ENCODE results near the gene C1QL4. TPM values are rescaled to one million over a fixed set of nuclear protein-coding genes. Genes with fewer than 3 reads are reported as not detected.
A peak's percentile ranks its signal among the peaks of the same experiment; 100 is the strongest.

Gene C1QL4
- total RNA-seq, 1 donor from 2014 or later: 2.0 TPM

DNA sequence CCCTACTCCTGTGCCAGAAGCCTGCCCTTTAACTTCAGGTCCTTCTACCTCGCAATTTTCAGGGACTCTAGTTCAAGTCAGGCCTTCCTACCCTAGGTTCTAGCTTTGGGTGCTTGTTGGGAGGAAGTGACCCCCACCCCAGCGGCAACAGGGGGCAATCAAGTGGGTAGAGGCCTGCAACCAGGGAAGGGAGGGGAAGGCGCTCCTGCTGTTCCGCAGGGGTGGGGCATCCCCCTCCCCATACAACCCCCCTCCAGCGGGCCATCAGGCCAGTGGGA lies 42.2 kb downstream of the C1QL4 start:
- Histone ChIP-seq H3K36me3 (no peaks in the 10 kb centered on the region), H3K27ac (no peak overlapping the region), H3K9me3 (no peaks in the 10 kb centered on the region), H3K4me1 (peaks cover 45% of the 10 kb centered on the region), H3K27me3 (peaks cover 13% of the 10 kb centered on the region), H3K4me3 (peak overlapping the region in 1 of 2 donors; percentile 17)
- intact Hi-C loops (cut with DNase I): no loop called here
- no peak for TF ChIP-seq POLR2A (IDR thresholded peaks at IDR 0.05)
- TF ChIP-seq, protein P1, sequence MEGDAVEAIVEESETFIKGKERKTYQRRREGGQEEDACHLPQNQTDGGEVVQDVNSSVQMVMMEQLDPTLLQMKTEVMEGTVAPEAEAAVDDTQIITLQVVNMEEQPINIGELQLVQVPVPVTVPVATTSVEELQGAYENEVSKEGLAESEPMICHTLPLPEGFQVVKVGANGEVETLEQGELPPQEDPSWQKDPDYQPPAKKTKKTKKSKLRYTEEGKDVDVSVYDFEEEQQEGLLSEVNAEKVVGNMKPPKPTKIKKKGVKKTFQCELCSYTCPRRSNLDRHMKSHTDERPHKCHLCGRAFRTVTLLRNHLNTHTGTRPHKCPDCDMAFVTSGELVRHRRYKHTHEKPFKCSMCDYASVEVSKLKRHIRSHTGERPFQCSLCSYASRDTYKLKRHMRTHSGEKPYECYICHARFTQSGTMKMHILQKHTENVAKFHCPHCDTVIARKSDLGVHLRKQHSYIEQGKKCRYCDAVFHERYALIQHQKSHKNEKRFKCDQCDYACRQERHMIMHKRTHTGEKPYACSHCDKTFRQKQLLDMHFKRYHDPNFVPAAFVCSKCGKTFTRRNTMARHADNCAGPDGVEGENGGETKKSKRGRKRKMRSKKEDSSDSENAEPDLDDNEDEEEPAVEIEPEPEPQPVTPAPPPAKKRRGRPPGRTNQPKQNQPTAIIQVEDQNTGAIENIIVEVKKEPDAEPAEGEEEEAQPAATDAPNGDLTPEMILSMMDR (IDR thresholded peaks at IDR 0.05): no peak
- no peak for TF ChIP-seq POLR2AphosphoS5 (IDR thresholded peaks at IDR 0.05; ENCODE audit: insufficient read depth in 1 of 2, low read depth in 1 of 2)
- no peak for DNase-seq (ENCODE audit: extremely low spot score in 2 of 2)

DNA sequence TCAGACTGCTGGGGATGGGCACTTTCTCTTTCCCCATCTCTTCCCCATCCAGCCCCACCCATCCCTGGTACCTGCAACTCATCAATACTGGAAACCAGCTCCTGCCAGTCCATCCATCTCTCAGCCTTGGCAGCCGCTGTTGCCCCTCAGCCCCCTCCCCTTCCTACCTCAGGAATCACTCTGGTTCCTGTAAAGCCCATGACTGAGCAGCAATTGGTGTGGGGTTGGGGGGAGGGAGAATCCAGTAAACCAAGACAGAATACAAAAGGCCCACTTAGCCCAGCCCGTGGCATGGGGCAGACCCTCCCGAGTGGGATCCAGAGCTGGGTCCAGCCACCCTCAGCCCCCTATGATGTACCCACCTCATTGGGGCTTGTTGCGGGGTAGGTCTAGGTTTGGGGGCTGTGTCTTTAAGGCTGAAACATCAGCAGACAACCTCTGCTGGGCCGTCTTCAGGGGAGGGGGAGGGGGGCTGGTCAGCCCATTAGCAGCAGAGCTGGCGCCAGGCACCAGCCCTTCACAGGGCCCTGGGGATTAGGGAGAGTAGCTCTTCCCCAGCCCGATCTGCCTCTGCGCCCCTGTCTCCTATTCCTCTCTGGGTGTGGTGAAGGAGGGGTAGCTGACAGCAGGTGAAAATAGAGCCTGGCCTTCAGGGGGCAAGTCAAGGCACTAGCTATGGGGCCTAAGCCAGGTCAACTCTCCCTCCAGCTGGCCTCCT lies 42.7 kb downstream of the C1QL4 start:
- Histone ChIP-seq H3K36me3 (no peaks in the 10 kb centered on the region), H3K9me3 (no peaks in the 10 kb centered on the region), H3K27ac (no peak overlapping the region), H3K4me1 (peaks cover 45% of the 10 kb centered on the region), H3K27me3 (peaks cover 13% of the 10 kb centered on the region), H3K4me3 (no peak overlapping the region)
- DNase-seq (ENCODE audit: extremely low spot score in 2 of 2): no peak
- TF ChIP-seq POLR2A (IDR thresholded peaks at IDR 0.05) (no peak), POLR2AphosphoS5 (IDR thresholded peaks at IDR 0.05; ENCODE audit: insufficient read depth in 1 of 2, low read depth in 1 of 2) (no peak)
- TF ChIP-seq, protein P1 (IDR thresholded peaks at IDR 0.05): no peak
- intact Hi-C loops (cut with DNase I): no loop called here

DNA sequence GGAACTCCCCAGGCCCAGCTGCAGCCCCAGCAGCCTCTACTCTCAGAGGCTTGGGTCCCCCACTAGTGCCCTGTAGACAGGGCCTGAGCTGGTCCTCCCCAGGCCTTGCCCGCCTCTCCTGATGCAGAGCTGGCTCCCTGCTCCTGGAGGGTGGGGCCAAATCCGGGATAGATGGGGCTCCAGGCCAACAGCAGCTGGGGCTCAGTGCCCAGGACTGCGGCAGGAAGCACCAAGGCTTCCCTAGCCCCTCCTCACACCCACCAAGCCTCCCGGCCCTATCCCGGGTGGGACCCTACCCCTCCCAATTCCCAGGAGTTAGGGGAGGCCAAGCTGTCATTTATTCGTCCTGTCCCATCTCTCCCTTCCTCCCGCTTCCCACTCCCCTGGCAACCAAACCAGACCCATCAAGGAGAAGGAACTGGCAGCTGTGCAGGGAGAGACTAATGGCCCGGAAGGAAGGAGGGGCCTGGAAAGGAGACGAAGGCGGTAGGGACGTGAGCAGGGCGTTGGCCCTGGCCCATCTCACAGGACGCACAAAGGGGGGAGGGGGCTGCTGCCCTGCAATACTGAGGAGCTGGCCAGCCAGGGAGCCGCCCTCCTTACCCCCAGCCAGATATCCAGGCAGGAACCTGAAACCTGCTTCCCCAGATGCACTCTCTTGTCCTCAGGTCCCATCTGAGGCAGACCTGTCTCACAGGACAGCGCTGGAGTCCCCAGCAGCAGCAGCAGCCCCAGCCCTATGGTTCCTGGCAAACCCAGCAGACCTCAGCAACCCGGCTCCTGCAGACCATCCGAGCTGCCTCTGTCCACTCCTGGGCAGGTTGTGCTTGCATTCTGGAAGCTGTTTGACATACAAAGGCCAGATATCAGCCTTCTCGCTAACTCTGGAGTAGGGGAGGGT lies 43.7 kb downstream of the C1QL4 start:
- DNase-seq (ENCODE audit: extremely low spot score in 2 of 2): no peak
- peak overlapping the region; percentile 37 for H3K27ac ChIP-seq
- H3K27me3 ChIP-seq: peaks cover 12% of the 10 kb centered on the region
- H3K4me1 ChIP-seq: peaks cover 45% of the 10 kb centered on the region
- H3K36me3 ChIP-seq: no peaks in the 10 kb centered on the region
- peak overlapping the region in 1 of 2 donors; percentile 27 for H3K4me3 ChIP-seq
- TF ChIP-seq, protein P1 (IDR thresholded peaks at IDR 0.05): no peak
- TF ChIP-seq POLR2A (IDR thresholded peaks at IDR 0.05) (no peak), POLR2AphosphoS5 (IDR thresholded peaks at IDR 0.05; ENCODE audit: insufficient read depth in 1 of 2, low read depth in 1 of 2) (peak in 1 of 2 donors; percentile 26)
- no peaks in the 10 kb centered on the region for H3K9me3 ChIP-seq
- intact Hi-C loops (cut with DNase I): no loop called here

- Histone ChIP-seq H3K4me3 (peak overlapping the region in 1 of 2 donors; percentile 27), H3K27ac (peak overlapping the region; percentile 37), H3K27me3 (peaks cover 6% of the 10 kb centered on the region)
Measured at GRCh38 chr12:49292729-49293055, 44.3 kb downstream of the C1QL4 start.

More at GRCh38 chr12:49292729-49293055, 44.3 kb downstream of the C1QL4 start:
- intact Hi-C loops (cut with DNase I): no loop called here
- H3K9me3 ChIP-seq: no peaks in the 10 kb centered on the region
- peaks cover 44% of the 10 kb centered on the region for H3K4me1 ChIP-seq
- H3K36me3 ChIP-seq: no peaks in the 10 kb centered on the region
- TF ChIP-seq POLR2AphosphoS5 (IDR thresholded peaks at IDR 0.05; ENCODE audit: insufficient read depth in 1 of 2, low read depth in 1 of 2) (no peak), POLR2A (IDR thresholded peaks at IDR 0.05) (no peak)
- TF ChIP-seq, protein P1 (IDR thresholded peaks at IDR 0.05): no peak
- no peak for DNase-seq (ENCODE audit: extremely low spot score in 2 of 2)

Data from vagina (tissue), 2 donors.